HEK293 (cell line): ENCODE data around the gene BUB3.
"Not testable (repeated sequence)": the region's sequence is repeated elsewhere in the genome, so short reads cannot be mapped to it uniquely, and the experiment has no call there.

Experiments
- KLF1 ChIP-seq: fragments of 450-650 bp; formaldehyde crosslinking; IDR thresholded peaks from 2 replicates; pipeline ENCODE4 v1.5.1; 2016; ENCODE audit warnings: missing biosample characterization, missing genetic modification characterization
- PRDM1 ChIP-seq: fragments of 450-650 bp; formaldehyde crosslinking; IDR thresholded peaks from 2 replicates; pipeline ENCODE4; 2016; ENCODE audit warnings: missing biosample characterization, missing genetic modification characterization
- ZFP3 ChIP-seq: fragments of 450-650 bp; formaldehyde crosslinking; IDR thresholded peaks from 2 replicates; pipeline ENCODE4 v1.5.1; 2016; ENCODE audit warnings: low read depth, missing biosample characterization, missing genetic modification characterization
- ZNF2 ChIP-seq: fragments of 450-650 bp; formaldehyde crosslinking; IDR thresholded peaks from 2 replicates; pipeline ENCODE4 v1.5.1; 2016; ENCODE audit warnings: missing biosample characterization, missing genetic modification characterization
- ZNF211 ChIP-seq: fragments of 450-650 bp; formaldehyde crosslinking; IDR thresholded peaks from 2 replicates; pipeline ENCODE4 v1.5.1; 2016; ENCODE audit warnings: low read depth, missing biosample characterization, missing genetic modification characterization
- ZNF223 ChIP-seq: fragments of 450-650 bp; formaldehyde crosslinking; IDR thresholded peaks from 2 replicates; pipeline ENCODE4 v1.5.1; 2016; ENCODE audit warnings: missing biosample characterization, missing genetic modification characterization
- ZNF48 ChIP-seq: fragments of 450-650 bp; formaldehyde crosslinking; IDR thresholded peaks from 2 replicates; pipeline ENCODE4 v1.5.1; 2016; ENCODE audit warnings: missing biosample characterization, missing genetic modification characterization
- ZNF514 ChIP-seq: fragments of 450-650 bp; formaldehyde crosslinking; IDR thresholded peaks from 2 replicates; pipeline ENCODE4 v1.5.1; 2016; ENCODE audit warnings: missing biosample characterization, missing genetic modification characterization
- ZNF792 ChIP-seq: fragments of 450-650 bp; formaldehyde crosslinking; IDR thresholded peaks from 2 replicates; pipeline ENCODE4 v1.5.1; 2016; ENCODE audit warnings: missing biosample characterization, missing genetic modification characterization
- TF ChIP-seq, protein P1 (sequence below): fragments of 450-650 bp; formaldehyde crosslinking; IDR thresholded peaks from 2 replicates; pipeline ENCODE4 v1.5.1; 2016; ENCODE audit warnings: missing biosample characterization, missing genetic modification characterization
- TF ChIP-seq, protein P2 (sequence below): fragments of 450-650 bp; formaldehyde crosslinking; IDR thresholded peaks from 2 replicates; pipeline ENCODE4 v1.5.1; 2016; ENCODE audit warnings: missing biosample characterization, missing genetic modification characterization
- TF ChIP-seq, protein P3 (sequence below): fragments of 450-650 bp; formaldehyde crosslinking; IDR thresholded peaks from 2 replicates; pipeline ENCODE4 v1.5.1; 2016; ENCODE audit warnings: missing biosample characterization, missing genetic modification characterization, low read depth

DNA sequence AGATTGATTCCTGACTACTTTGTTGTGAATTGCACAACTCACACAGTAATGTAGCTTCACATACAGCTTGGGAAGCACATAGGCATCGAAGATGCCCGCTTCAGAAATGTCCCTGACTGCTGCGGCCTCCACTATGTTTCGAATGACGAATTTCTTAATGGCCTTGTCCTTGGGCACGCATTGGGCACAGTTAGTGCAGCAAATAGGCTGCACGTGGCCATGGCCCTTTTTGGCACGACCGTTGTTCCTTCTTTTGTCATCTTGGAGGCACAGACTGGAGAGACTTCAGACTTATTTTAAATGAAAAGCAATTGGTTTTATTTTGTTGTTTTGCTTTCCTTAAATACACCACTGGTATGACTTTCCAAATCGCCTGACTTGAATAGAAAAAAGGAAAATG lies 17.4 kb downstream of the BUB3 start:
- TF ChIP-seq ZNF48 (tag by site-specific recombination); ZNF514; KLF1; ZFP3 (tag by site-specific recombination); ZNF223 (tag by site-specific recombination); ZNF2 (tag by site-specific recombination); PRDM1; ZNF792 (tag by site-specific recombination); ZNF211 (tag by site-specific recombination): not testable (repeated sequence)
- TF ChIP-seq, protein P1, sequence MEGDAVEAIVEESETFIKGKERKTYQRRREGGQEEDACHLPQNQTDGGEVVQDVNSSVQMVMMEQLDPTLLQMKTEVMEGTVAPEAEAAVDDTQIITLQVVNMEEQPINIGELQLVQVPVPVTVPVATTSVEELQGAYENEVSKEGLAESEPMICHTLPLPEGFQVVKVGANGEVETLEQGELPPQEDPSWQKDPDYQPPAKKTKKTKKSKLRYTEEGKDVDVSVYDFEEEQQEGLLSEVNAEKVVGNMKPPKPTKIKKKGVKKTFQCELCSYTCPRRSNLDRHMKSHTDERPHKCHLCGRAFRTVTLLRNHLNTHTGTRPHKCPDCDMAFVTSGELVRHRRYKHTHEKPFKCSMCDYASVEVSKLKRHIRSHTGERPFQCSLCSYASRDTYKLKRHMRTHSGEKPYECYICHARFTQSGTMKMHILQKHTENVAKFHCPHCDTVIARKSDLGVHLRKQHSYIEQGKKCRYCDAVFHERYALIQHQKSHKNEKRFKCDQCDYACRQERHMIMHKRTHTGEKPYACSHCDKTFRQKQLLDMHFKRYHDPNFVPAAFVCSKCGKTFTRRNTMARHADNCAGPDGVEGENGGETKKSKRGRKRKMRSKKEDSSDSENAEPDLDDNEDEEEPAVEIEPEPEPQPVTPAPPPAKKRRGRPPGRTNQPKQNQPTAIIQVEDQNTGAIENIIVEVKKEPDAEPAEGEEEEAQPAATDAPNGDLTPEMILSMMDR (tag by site-specific recombination) = not testable (repeated sequence)
- TF ChIP-seq, protein P2, sequence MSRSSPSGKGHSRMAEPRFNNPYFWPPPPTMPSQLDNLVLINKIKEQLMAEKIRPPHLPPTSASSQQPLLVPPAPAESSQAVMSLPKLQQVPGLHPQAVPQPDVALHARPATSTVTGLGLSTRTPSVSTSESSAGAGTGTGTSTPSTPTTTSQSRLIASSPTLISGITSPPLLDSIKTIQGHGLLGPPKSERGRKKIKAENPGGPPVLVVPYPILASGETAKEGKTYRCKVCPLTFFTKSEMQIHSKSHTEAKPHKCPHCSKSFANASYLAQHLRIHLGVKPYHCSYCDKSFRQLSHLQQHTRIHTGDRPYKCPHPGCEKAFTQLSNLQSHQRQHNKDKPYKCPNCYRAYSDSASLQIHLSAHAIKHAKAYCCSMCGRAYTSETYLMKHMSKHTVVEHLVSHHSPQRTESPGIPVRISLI = not testable (repeated sequence)
- TF ChIP-seq, protein P3, sequence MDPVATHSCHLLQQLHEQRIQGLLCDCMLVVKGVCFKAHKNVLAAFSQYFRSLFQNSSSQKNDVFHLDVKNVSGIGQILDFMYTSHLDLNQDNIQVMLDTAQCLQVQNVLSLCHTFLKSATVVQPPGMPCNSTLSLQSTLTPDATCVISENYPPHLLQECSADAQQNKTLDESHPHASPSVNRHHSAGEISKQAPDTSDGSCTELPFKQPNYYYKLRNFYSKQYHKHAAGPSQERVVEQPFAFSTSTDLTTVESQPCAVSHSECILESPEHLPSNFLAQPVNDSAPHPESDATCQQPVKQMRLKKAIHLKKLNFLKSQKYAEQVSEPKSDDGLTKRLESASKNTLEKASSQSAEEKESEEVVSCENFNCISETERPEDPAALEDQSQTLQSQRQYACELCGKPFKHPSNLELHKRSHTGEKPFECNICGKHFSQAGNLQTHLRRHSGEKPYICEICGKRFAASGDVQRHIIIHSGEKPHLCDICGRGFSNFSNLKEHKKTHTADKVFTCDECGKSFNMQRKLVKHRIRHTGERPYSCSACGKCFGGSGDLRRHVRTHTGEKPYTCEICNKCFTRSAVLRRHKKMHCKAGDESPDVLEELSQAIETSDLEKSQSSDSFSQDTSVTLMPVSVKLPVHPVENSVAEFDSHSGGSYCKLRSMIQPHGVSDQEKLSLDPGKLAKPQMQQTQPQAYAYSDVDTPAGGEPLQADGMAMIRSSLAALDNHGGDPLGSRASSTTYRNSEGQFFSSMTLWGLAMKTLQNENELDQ (tag by site-specific recombination) = not testable (repeated sequence)
